Transverse colon (tissue), 4 donors: ENCODE measurements around the gene ZBTB20. TPM values are rescaled to one million over a fixed set of nuclear protein-coding genes. Genes with fewer than 3 reads are reported as not detected.

Experiments used
- DNase-seq: peaks from one replicate; pipeline ENCODE4 v3.0.0-alpha.2; 2019
- H3K27ac ChIP-seq, 4 donors: fragments of 200-600 bp; sonication (generic); 2 replicates each; pipeline ENCODE4 v1.5.1; 2016 to 2018; ENCODE audit warnings: inconsistent platforms in 4 of 4
- H3K27me3 ChIP-seq: fragments of 200-600 bp; sonication (generic); 2 replicates; pipeline ENCODE4 v1.5.1; 2017; ENCODE audit warnings: inconsistent platforms
- H3K36me3 ChIP-seq, 4 donors: fragments of 200-600 bp; sonication (generic); 2 replicates each; pipeline ENCODE4 v1.5.1; 2017 to 2019; ENCODE audit warnings: inconsistent platforms in 4 of 4
- H3K4me1 ChIP-seq, 4 donors: fragments of 200-600 bp; sonication (generic); 2 replicates each; pipeline ENCODE4 v1.5.1; 2017 to 2020; ENCODE audit warnings: inconsistent platforms in 4 of 4
- H3K4me3 ChIP-seq, 4 donors: fragments of 200-600 bp; sonication (generic); 1 replicate in 1 of 4; 2 replicates in 3 of 4; pipeline versions ENCODE4 v1.5.1 to v1.6.1; 2017 to 2019; ENCODE audit warnings: inconsistent platforms in 4 of 4
- H3K9me3 ChIP-seq, 2 donors: fragments of 200-600 bp; sonication (generic); 2 replicates each; pipeline ENCODE4 v1.5.1; 2017 to 2019; ENCODE audit warnings: inconsistent platforms in 2 of 2
- EP300 ChIP-seq: sonication (generic); formaldehyde crosslinking; IDR thresholded peaks from one replicate; pipeline ENCODE4 v1.6.1; 2017; ENCODE audit warnings: antibody characterized with exemption, low read depth
- POLR2A ChIP-seq: fragments of 450-650 bp; IDR thresholded peaks from one replicate; pipeline ENCODE4 v1.6.1; 2016; ENCODE audit warnings: antibody characterized with exemption, mild to moderate bottlenecking, moderate library complexity
- POLR2AphosphoS5 ChIP-seq, 3 donors: sonication (generic); formaldehyde crosslinking; IDR thresholded peaks; one replicate each; pipeline ENCODE4 v1.6.1; 2016; ENCODE audit warnings: antibody characterized with exemption in 3 of 3
- WGBS, 2 donors: methylation state at CpG; one replicate each; pipeline ENCODE4 v1.1.5; 2018; ENCODE audit warnings: low coverage in 1 of 2; 5-methylcytosine and 5-hydroxymethylcytosine counted together
- in situ Hi-C, 4 donors: fragments of 200-750 bp; cut with MboI; loops; one replicate each; pipeline versions ENCODE4 v1.15.0 to v1.15.1; 2017; ENCODE audit warnings: low sequenced_read_pairs in 3 of 4, low pct_ligation_motif_present in 1 of 4, low pct_unique_long_range_greater_than_20kb in 1 of 4
- intact Hi-C: fragments of 100-400 bp; cut with DNase I; formaldehyde crosslinking; loops from one replicate; pipeline ENCODE4 v1.15.1; 2023; ENCODE audit warnings: low total_unique reads
- total RNA-seq, 4 donors: library from RNA; depleted of rRNA; stranded (reverse); fragments of >200 nt; gene quantifications; one replicate each; pipeline ENCODE4 v1.1.0, GENCODE V29; 2016
- TF ChIP-seq, protein P1 (sequence below), 5 experiments: fragments of 200-600 bp in 3 of 5; fragments of 450-650 bp in 2 of 5; sonication (generic) in 3 of 5; IDR thresholded peaks; 1 replicate in 2 of 5; 2 replicates in 3 of 5; pipeline ENCODE4 v1.5.1; 2016 to 2017; ENCODE audit warnings: antibody characterized with exemption in 5 of 5, inconsistent platforms in 3 of 5, mild to moderate bottlenecking in 2 of 5, moderate library complexity in 1 of 5

The ZBTB20 gene
- total RNA-seq, 4 donors from 2014 or later, result 44.6 to 50.5 (median 46.4) TPM

DNA sequence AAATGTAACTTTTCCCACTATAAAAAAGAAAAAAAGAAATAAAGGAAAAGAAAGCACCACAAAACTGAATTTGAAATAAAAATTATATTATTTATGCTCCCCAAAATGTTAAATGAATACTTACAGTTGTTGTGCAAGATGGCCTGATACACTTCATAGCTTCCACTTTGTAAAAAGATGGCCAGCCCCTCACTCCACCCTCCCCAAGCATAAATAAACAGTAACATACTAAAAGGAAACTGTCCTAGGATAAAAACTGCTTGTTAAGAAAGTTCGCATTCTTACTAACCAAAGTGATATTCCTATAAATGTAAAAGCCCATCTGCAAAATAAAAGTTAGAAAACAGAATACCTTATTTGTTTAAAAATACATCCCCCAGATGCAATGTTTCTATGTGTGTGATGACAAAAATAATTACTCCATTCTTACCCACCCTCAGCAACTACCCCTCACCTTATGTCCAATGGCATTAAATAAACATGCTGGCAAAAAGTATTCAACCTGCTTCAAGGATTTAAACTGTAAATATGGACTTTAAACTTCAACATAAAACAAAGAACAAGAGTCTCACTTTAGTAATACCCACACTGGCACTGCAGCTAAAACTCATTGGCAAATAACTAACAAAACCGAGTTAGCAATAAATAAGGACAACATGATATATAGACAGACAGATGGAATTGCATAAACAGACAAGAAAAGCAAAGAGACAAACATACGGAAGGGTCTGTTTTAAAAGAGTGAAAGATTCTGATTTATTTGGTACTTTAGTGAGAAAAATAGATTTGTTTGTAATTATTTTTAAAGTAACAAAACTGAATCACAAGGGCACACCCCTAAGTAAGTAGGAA lies 47.7 kb downstream of the ZBTB20 start:
- TF ChIP-seq POLR2AphosphoS5 (IDR thresholded peaks at IDR 0.05) (peak in 1 of 3 donors; percentile 24), POLR2A (no peak), EP300 (no peak)
- Histone ChIP-seq H3K36me3 (no peaks in the 10 kb centered on the region), H3K27ac (peak overlapping the region; percentile 71 to 83 (median 77)), H3K4me1 (peaks cover 3 to 44% (median 21%) of the 10 kb centered on the region in 4 donors), H3K9me3 (no peaks in the 10 kb centered on the region), H3K27me3 (no peaks in the 10 kb centered on the region), H3K4me3 (peak overlapping the region in 3 of 4 donors; percentile 24 to 51 (median 30))
- intact Hi-C loops (no loop called here), in situ Hi-C loops (loop anchor here in 1 of 4 donors (25.0 kb wide), 1 partner anchor 262 kb away; no protein-coding TSS in a partner anchor)
- 14 to 19% methylated on average over 3 of the region's 3 CpGs for WGBS, 2 donors
- DNase-seq, result no peak

DNA sequence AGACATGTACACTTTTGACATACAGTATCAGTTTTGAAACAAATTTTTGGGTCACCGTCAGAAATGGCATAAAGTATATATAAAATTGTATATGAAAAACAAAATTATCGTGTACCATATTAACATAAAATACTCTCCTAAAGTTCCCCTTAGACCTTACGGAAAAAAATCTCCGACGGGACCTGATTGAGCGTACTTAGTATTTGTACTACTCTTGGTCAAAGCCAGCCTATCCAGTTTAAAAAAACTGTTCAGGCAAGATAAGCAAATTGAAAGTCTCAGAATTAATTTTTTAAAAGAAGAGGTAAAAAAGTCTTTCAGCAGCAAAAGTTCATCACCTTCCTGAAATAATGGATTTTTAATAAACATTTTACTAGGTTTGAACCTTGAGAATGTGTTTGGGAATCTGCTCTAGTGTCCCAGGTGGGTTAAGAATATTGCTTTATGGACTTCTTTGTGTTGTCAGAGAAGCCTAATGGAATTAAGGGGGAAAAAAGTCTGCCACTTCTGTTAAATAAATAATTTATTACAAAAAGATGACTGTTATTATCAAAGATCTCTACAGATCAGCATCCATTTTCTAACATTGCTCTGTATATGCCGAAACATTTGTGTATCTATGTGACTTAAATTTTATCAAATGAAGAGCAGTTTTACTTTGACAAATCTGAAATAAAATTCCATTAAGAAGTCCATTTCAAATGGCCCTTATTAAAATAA lies 48.6 kb downstream of the ZBTB20 start:
- Histone ChIP-seq H3K4me1 (peaks cover 3 to 48% (median 21%) of the 10 kb centered on the region in 4 donors), H3K9me3 (no peaks in the 10 kb centered on the region), H3K27ac (peak overlapping the region in 3 of 4 donors; percentile 75 to 83 (median 79)), H3K27me3 (no peaks in the 10 kb centered on the region), H3K36me3 (no peaks in the 10 kb centered on the region), H3K4me3 (no peak overlapping the region)
- 88 to 91% methylated on average over 7 of the region's 7 CpGs for WGBS, 2 donors
- no peak for DNase-seq
- in situ Hi-C loops, result loop anchor here in 1 of 4 donors (25.0 kb wide), 1 partner anchor 261 kb away; no protein-coding TSS in a partner anchor
- no peak for TF ChIP-seq POLR2A
- TF ChIP-seq EP300, result no peak
- TF ChIP-seq POLR2AphosphoS5 (IDR thresholded peaks at IDR 0.05), result no peak
- TF ChIP-seq, protein P1, sequence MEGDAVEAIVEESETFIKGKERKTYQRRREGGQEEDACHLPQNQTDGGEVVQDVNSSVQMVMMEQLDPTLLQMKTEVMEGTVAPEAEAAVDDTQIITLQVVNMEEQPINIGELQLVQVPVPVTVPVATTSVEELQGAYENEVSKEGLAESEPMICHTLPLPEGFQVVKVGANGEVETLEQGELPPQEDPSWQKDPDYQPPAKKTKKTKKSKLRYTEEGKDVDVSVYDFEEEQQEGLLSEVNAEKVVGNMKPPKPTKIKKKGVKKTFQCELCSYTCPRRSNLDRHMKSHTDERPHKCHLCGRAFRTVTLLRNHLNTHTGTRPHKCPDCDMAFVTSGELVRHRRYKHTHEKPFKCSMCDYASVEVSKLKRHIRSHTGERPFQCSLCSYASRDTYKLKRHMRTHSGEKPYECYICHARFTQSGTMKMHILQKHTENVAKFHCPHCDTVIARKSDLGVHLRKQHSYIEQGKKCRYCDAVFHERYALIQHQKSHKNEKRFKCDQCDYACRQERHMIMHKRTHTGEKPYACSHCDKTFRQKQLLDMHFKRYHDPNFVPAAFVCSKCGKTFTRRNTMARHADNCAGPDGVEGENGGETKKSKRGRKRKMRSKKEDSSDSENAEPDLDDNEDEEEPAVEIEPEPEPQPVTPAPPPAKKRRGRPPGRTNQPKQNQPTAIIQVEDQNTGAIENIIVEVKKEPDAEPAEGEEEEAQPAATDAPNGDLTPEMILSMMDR (IDR thresholded peaks at IDR 0.05), result no peak
- intact Hi-C loops, result no loop called here

DNA sequence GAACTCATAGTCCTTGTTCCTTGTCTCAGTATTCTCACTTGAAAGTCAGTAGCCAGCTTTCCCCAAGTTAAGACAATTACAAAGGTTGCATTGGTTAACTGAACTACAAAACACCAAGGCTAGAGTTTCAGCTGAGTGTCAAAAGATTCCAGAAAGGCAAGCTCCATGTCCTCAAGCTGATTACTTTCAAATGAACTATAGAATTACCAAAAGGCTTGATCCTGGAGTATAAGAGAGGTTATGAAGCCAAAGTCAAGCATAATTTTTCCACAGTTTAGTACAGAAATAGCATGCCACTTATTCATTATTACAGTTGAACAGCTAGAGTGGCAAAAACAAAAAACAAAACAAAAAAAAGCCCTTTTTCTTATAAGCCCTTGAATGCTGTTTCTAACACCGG lies 51.9 kb downstream of the ZBTB20 start:
- Histone ChIP-seq H3K27me3 (no peaks in the 10 kb centered on the region), H3K4me3 (no peak overlapping the region), H3K4me1 (peaks cover 5 to 57% (median 18%) of the 10 kb centered on the region in 4 donors), H3K36me3 (no peaks in the 10 kb centered on the region), H3K27ac (no peak overlapping the region), H3K9me3 (no peaks in the 10 kb centered on the region)
- no peak for DNase-seq
- WGBS, 2 donors, result 73 to 89% methylated on average over 1 of the region's 1 CpG
- TF ChIP-seq POLR2A, result no peak
- TF ChIP-seq, protein P1 (IDR thresholded peaks at IDR 0.05), result no peak
- no peak for TF ChIP-seq EP300
- TF ChIP-seq POLR2AphosphoS5 (IDR thresholded peaks at IDR 0.05), result no peak
- in situ Hi-C loops, result loop anchor here in 1 of 4 donors (25.0 kb wide), 1 partner anchor 258 kb away; no protein-coding TSS in a partner anchor
- intact Hi-C loops, result no loop called here

DNA sequence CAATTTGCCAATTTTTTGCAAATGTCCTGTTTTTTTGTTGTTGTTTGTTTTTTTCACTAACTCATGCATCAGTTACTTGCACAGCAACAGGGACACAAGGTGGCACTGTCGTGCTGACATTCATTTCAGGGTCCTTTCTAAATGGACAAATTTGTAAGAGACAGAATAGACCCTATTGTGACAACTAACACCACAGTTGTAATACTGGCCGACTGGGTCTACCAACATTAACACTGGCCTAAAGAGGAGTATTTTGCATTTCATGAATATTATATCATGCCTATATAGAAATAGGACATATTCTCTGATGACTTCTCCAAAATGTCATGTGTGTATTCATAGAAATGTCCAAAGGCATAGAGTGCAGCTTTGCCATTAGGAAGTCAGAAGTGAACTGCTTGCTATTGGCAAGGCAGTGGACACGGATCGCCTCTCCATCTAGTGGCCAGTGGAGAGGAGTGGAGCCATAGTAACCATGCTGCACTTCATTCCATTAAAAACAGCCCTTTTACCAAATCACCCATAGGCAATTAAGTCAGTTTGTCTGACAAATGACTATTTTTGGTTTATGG lies 54.8 kb downstream of the ZBTB20 start:
- no peaks in the 10 kb centered on the region for H3K27me3 ChIP-seq
- in situ Hi-C loops, result loop anchor here in 1 of 4 donors (25.0 kb wide), 1 partner anchor 255 kb away; no protein-coding TSS in a partner anchor
- TF ChIP-seq POLR2A (no peak), POLR2AphosphoS5 (IDR thresholded peaks at IDR 0.05) (no peak), EP300 (no peak)
- TF ChIP-seq, protein P1 (IDR thresholded peaks at IDR 0.05), result peak; percentile 56 to 73 (median 61)
- WGBS, 2 donors, result 4 to 14% methylated on average over 4 of the region's 4 CpGs
- no peaks in the 10 kb centered on the region for H3K9me3 ChIP-seq
- no peak overlapping the region for H3K4me3 ChIP-seq
- peaks cover 0 to 40% (median 13%) of the 10 kb centered on the region in 4 donors for H3K4me1 ChIP-seq
- DNase-seq, result peak; percentile 51
- H3K27ac ChIP-seq, result no peak overlapping the region
- no peaks in the 10 kb centered on the region for H3K36me3 ChIP-seq
- intact Hi-C loops, result no loop called here
